Measurements from ENCODE around the gene NDST4. TPM values are rescaled to one million over a fixed set of nuclear protein-coding genes. Genes with fewer than 3 reads are reported as not detected.

NDST4 gene
- total RNA-seq, 1 experiment from 2014 or later = not detected

- DNase-seq (ENCODE audit: low read depth) = no peak
These were observed 205.9 kb downstream of the NDST4 start for GRCh38 chr4:114907568-114907967.

GRCh38 chr4:114905017-114905416, 208.4 kb downstream of the NDST4 start:
- no peak for DNase-seq (ENCODE audit: low read depth)

DNA sequence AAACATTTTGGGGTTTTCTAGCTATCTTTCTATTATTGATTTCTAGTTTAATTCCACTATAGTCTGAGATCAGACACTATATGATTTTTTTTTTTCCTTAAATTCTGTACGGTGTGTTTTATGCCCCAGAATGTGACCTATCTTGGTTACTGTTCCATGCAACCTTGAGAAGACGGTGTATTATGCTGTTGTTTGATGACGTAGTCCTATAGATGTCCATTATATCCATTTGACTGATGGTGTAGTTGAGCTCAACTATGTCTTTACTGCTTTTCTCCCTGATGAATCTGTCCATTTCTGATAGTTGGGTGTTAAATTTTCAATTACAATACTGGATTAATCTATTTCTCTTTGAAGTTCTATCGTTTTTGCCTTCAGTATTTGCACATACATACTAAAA, 212.5 kb downstream of the NDST4 start:
- no peak for DNase-seq (ENCODE audit: low read depth)

- no peak for DNase-seq (ENCODE audit: low read depth)
These were observed 222.6 kb downstream of the NDST4 start for GRCh38 chr4:114890773-114891172.

DNA sequence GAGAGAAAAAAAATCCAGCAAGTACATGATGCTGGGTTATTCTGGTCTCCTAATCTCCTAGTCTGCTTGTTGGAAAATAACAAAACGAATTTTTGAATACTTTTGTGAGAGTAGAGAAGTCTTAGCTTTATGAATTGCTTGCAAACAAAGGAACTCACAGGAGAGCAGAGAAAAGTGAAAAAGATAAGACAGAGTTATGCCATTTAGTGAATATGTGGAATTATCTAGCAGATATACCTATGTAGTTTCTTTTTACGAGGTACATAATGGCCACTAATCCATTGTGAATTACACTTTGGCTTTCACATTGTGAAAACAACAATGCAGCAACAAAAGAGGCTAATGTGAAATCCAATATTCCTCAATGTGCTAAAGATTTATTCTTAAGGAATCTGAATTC, 226.7 kb downstream of the NDST4 start:
- no peak for DNase-seq (ENCODE audit: low read depth)

GRCh38 chr4:114883641-114884040, 229.8 kb downstream of the NDST4 start:
- DNase-seq (ENCODE audit: low read depth) = no peak

GRCh38 chr4:114879916-114880669, 233.3 kb downstream of the NDST4 start:
- DNase-seq (ENCODE audit: low read depth) = peak; percentile 9

DNA sequence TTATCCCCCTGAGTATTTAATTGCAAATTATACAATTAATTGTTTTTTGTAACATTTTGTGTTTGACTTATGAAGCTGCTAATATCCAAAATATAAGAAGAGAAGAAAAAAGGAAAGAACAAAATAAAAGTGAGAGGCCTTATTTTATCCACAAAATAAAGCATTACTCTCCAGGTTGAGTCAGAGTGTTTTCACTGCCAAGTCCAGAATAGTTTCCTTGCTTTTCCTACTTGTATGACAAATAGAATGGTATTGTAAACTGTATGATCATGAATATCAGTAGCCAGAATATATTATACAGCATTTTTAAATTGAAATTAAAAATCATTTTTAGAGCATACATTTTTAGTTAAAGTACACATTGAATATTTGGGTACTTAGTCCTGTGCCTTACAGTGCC, 237.8 kb downstream of the NDST4 start:
- no peak for DNase-seq (ENCODE audit: low read depth)

GRCh38 chr4:114874321-114874720, 239.1 kb downstream of the NDST4 start:
- DNase-seq (ENCODE audit: low read depth) = no peak

GRCh38 chr4:114870987-114871386, 242.4 kb downstream of the NDST4 start:
- DNase-seq (ENCODE audit: low read depth) = no peak

- DNase-seq (ENCODE audit: low read depth) = no peak
These were observed 246.3 kb downstream of the NDST4 start for GRCh38 chr4:114866901-114867670.

- no peak for DNase-seq (ENCODE audit: low read depth)
These were observed 249.4 kb downstream of the NDST4 start for GRCh38 chr4:114864060-114864459.

- DNase-seq (ENCODE audit: low read depth) = no peak
These were observed 252.6 kb downstream of the NDST4 start for GRCh38 chr4:114860786-114861185.

DNA sequence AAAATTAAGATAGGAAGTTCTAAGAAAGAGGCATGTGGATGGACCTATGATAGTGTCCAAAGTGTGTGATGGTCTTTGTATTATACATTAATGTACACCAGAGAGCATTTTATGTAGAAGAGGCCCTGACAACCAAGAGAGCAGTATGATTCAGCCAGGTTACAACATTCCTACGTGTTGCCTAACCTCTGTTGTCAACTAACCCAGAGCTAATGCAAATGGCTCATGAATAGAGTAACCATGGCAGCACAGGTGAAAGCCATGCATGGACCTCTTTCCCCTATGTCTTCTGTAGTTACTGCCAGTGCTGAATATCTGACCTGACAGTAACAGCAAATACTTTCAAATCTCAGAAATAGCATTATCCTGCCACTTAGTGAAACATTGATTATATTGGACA, 255.6 kb downstream of the NDST4 start:
- no peak for DNase-seq (ENCODE audit: low read depth)

DNA sequence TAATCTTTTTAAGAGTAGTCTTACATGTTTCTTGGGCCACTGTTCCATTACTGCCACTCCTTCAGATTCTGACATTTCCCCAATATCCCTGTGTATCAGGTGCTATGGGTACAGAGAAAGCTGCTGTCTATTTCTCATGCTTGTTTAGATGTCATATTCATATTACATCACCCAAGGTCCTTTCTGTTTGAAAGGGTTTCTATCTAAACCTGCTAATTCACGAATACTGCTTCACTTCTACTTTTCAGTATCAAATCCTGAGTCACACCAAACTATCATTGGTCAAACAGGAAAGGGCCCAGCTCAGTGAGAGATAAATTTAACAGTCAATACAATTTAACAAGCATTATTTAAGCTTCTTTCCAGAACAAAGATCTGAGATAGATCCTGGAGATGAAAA, 273.4 kb downstream of the NDST4 start:
- no peak for DNase-seq (ENCODE audit: low read depth)

DNA sequence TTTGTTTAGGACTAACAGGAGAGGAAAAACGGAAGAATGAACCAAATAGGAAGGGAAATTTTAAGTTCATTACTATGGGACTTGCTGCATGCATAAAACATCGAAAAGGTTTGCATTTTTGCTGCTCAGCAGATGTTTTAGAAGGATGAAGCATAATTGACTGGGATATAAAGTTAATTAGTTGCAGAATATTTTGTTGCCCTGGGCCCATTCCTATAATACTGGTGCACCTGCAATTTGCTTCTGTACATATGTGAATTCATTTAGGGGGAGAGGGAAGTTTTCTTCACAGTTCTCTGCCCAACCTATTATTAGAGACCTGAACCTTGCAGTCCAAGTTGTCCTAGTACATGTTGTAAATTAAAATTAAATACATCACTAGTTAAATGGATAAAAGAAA, 282.8 kb downstream of the NDST4 start:
- DNase-seq (ENCODE audit: low read depth) = no peak

GRCh38 chr4:114827651-114828050, 285.8 kb downstream of the NDST4 start:
- no peak for DNase-seq (ENCODE audit: low read depth)

- no peak for DNase-seq (ENCODE audit: low read depth)
These were observed 297.7 kb downstream of the NDST4 start for GRCh38 chr4:114815760-114816159.

- DNase-seq (ENCODE audit: low read depth) = no peak
These were observed 299.5 kb downstream of the NDST4 start for GRCh38 chr4:114813961-114814360.

GRCh38 chr4:114811564-114812301, 301.7 kb downstream of the NDST4 start:
- no peak for DNase-seq (ENCODE audit: low read depth)

- DNase-seq (ENCODE audit: low read depth) = peak; percentile 26
These were observed 305.5 kb downstream of the NDST4 start for GRCh38 chr4:114807759-114808404.

GRCh38 chr4:114807357-114807756, 306.1 kb downstream of the NDST4 start:
- DNase-seq (ENCODE audit: low read depth) = no peak

All from LHCN-M2 (cell line).